HEK293 (cell line): ENCODE results near the gene ADK.

ENCODE experiments used
- CTCF ChIA-PET: fragments of 350-600 bp; formaldehyde crosslinking; extraction: SDS; loops from one replicate; lab custom pipeline; 2021; ENCODE audit warnings: antibody characterized with exemption; lab: Yijun Ruan, JAX
- POLR2A ChIA-PET: fragments of 300-600 bp; formaldehyde crosslinking; extraction: SDS; loops from one replicate; lab custom pipeline; 2020; ENCODE audit warnings: antibody characterized with exemption, inconsistent platforms; lab: Yijun Ruan, JAX
- H3K27ac ChIP-seq: fragments of 200-500 bp; sonication (Bioruptor generic); 2 replicates; pipeline ENCODE4 v1.5.1; 2014; ENCODE audit warnings: low read depth, low read length, control low read depth, inconsistent platforms; ENCODE audit errors: extremely low read depth
- H3K36me3 ChIP-seq, 2 experiments: fragments of 200-500 bp in 1 of 2; sonication (Bioruptor generic) in 1 of 2; 1 replicate in 1 of 2; 2 replicates in 1 of 2; pipeline ENCODE4 v1.5.1; 2014 to 2017; ENCODE audit warnings: inconsistent platforms in 2 of 2, low read length in 2 of 2; ENCODE audit not compliant: control insufficient read depth in 2 of 2, insufficient read depth in 1 of 2
- H3K4me1 ChIP-seq: fragments of 200-500 bp; sonication (Bioruptor generic); 2 replicates; pipeline ENCODE4 v1.5.1; 2014; ENCODE audit warnings: mild to moderate bottlenecking, low read length, inconsistent platforms; ENCODE audit not compliant: control insufficient read depth, insufficient read depth
- H3K4me3 ChIP-seq: 2 replicates; pipeline ENCODE4 v1.5.1; 2011; ENCODE audit warnings: low read depth, mild to moderate bottlenecking, control low read depth, low read length, moderate library complexity
- H3K9me3 ChIP-seq: fragments of 200-500 bp; sonication (Bioruptor generic); 2 replicates; pipeline ENCODE4 v1.5.1; 2014; ENCODE audit warnings: low read depth, low read length, inconsistent platforms; ENCODE audit not compliant: control insufficient read depth, insufficient read depth
- BCL11B ChIP-seq: fragments of 450-650 bp; formaldehyde crosslinking; IDR thresholded peaks from 2 replicates; pipeline ENCODE4 v1.5.1; 2016; ENCODE audit warnings: low read depth, missing biosample characterization, missing genetic modification characterization
- KLF7 ChIP-seq: fragments of 450-650 bp; formaldehyde crosslinking; IDR thresholded peaks from 2 replicates; pipeline ENCODE4 v1.5.1; 2016; ENCODE audit warnings: missing biosample characterization, missing genetic modification characterization, borderline replicate concordance
- KLF9 ChIP-seq: fragments of 450-650 bp; formaldehyde crosslinking; IDR thresholded peaks from 2 replicates; pipeline ENCODE4 v1.5.1; 2016; ENCODE audit warnings: missing biosample characterization, missing genetic modification characterization, low read depth
- MZF1 ChIP-seq: fragments of 450-650 bp; formaldehyde crosslinking; IDR thresholded peaks from 2 replicates; pipeline ENCODE4 v1.5.1; 2017; ENCODE audit warnings: missing biosample characterization, missing genetic modification characterization, borderline replicate concordance
- REPIN1 ChIP-seq: fragments of 450-650 bp; formaldehyde crosslinking; IDR thresholded peaks from 2 replicates; pipeline ENCODE4 v1.5.1; 2017; ENCODE audit warnings: missing biosample characterization, missing genetic modification characterization, low read depth
- SCRT2 ChIP-seq: fragments of 450-650 bp; formaldehyde crosslinking; IDR thresholded peaks from 2 replicates; pipeline ENCODE4 v1.5.1; 2016; ENCODE audit warnings: missing biosample characterization, missing genetic modification characterization
- ZBTB1 ChIP-seq: fragments of 450-650 bp; formaldehyde crosslinking; IDR thresholded peaks from 2 replicates; pipeline ENCODE4 v1.5.1; 2016; ENCODE audit warnings: missing biosample characterization, missing genetic modification characterization
- ZFP69B ChIP-seq: fragments of 450-650 bp; formaldehyde crosslinking; IDR thresholded peaks from 2 replicates; pipeline ENCODE4 v1.5.1; 2016; ENCODE audit warnings: missing biosample characterization, missing genetic modification characterization
- ZNF2 ChIP-seq: fragments of 450-650 bp; formaldehyde crosslinking; IDR thresholded peaks from 2 replicates; pipeline ENCODE4 v1.5.1; 2016; ENCODE audit warnings: missing biosample characterization, missing genetic modification characterization
- ZNF24 ChIP-seq: fragments of 450-650 bp; formaldehyde crosslinking; IDR thresholded peaks from 2 replicates; pipeline ENCODE4 v1.5.1; 2016; ENCODE audit warnings: missing biosample characterization, missing genetic modification characterization
- ZNF274 ChIP-seq, 2 experiments: fragments of 200-500 bp in 1 of 2; fragments of 450-650 bp in 1 of 2; sonication (Bioruptor generic) in 1 of 2; formaldehyde crosslinking in 1 of 2; IDR thresholded peaks; 2 replicates each; pipeline versions ENCODE4 v1.5.1 to v1.6.1; 2014 to 2016; ENCODE audit warnings: borderline replicate concordance in 1 of 2, inconsistent platforms in 1 of 2, low read length in 1 of 2, missing biosample characterization in 1 of 2, missing genetic modification characterization in 1 of 2
- ZNF354C ChIP-seq: fragments of 450-650 bp; formaldehyde crosslinking; IDR thresholded peaks from 2 replicates; pipeline ENCODE4 v1.5.1; 2016; ENCODE audit warnings: missing biosample characterization, missing genetic modification characterization, low read depth, borderline replicate concordance
- ZNF473 ChIP-seq: fragments of 450-650 bp; formaldehyde crosslinking; IDR thresholded peaks from 2 replicates; pipeline ENCODE4 v1.5.1; 2017; ENCODE audit warnings: missing biosample characterization, missing genetic modification characterization
- ZNF621 ChIP-seq: fragments of 450-650 bp; formaldehyde crosslinking; IDR thresholded peaks from 2 replicates; pipeline ENCODE4 v1.5.1; 2017; ENCODE audit warnings: missing biosample characterization, missing genetic modification characterization
- ZNF664 ChIP-seq: fragments of 450-650 bp; formaldehyde crosslinking; IDR thresholded peaks from 2 replicates; pipeline ENCODE4 v1.5.1; 2016; ENCODE audit warnings: missing biosample characterization, missing genetic modification characterization
- ZNF777 ChIP-seq: fragments of 450-650 bp; formaldehyde crosslinking; IDR thresholded peaks from 2 replicates; pipeline ENCODE4 v1.5.1; 2017; ENCODE audit warnings: missing biosample characterization, missing genetic modification characterization, borderline replicate concordance
- ZSCAN16 ChIP-seq: fragments of 450-650 bp; formaldehyde crosslinking; IDR thresholded peaks from 2 replicates; pipeline ENCODE4 v1.5.1; 2016; ENCODE audit warnings: missing biosample characterization, missing genetic modification characterization
- TF ChIP-seq, protein P1 (sequence below): fragments of 450-650 bp; IDR thresholded peaks from 2 replicates; pipeline ENCODE4 v1.5.1; 2018; ENCODE audit warnings: missing biosample characterization, mild to moderate bottlenecking, missing genetic modification characterization
- TF ChIP-seq, protein P2 (sequence below): fragments of 450-650 bp; formaldehyde crosslinking; IDR thresholded peaks from 2 replicates; pipeline ENCODE4 v1.5.1; 2016; ENCODE audit warnings: missing biosample characterization, missing genetic modification characterization, borderline replicate concordance
- TF ChIP-seq, protein P3 (sequence below): fragments of 450-650 bp; formaldehyde crosslinking; IDR thresholded peaks from 2 replicates; pipeline ENCODE4 v1.5.1; 2016; ENCODE audit warnings: missing biosample characterization, missing genetic modification characterization
- TF ChIP-seq, protein P4 (sequence below): fragments of 450-650 bp; formaldehyde crosslinking; IDR thresholded peaks from 2 replicates; pipeline ENCODE4 v1.5.1; 2017; ENCODE audit warnings: missing biosample characterization, mild to moderate bottlenecking, missing genetic modification characterization, moderate library complexity
- TF ChIP-seq, protein P5 (sequence below): fragments of 450-650 bp; formaldehyde crosslinking; IDR thresholded peaks from 2 replicates; pipeline ENCODE4 v1.5.1; 2016; ENCODE audit warnings: missing biosample characterization, missing genetic modification characterization

ADK gene

DNA sequence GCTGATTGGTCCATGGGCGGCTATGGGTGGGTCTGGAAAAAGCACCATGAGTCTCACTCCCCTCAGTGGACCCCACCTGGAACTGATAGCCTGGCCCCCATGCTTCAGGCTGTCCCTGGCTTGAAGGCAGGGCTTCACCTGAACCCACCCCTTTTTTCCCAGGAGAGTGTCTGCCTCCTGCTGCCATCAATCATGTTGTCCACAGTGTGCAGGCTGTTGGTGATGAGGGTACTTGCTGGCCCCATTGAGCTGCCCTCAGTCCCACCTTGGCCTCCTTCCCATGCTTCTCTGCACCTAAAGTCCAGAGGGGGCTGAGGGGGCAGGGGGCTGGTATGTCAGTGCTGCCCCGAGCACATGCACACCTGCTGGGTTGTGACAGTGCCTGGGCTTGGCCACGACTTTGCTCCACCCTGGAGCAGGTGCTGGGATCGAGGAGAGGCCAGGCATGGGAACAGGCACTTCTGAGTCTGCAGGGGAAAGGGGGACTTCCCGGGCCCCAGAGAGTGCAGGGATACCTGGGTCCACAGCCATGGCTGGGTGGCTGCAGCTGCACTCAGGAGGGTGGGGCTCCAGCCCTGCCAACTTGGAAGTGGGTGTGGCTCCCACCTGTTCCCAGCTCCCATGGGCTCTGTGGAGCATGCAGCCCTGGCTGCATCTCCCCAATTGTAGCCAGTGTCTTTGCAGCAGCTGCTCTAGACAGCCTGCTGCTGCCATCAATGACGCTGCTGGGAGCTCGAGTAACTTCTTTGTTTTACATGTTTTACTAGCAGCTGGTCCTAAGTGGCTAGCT is 56.9 kb downstream of the ADK start (continued):
- TF ChIP-seq, protein P1, sequence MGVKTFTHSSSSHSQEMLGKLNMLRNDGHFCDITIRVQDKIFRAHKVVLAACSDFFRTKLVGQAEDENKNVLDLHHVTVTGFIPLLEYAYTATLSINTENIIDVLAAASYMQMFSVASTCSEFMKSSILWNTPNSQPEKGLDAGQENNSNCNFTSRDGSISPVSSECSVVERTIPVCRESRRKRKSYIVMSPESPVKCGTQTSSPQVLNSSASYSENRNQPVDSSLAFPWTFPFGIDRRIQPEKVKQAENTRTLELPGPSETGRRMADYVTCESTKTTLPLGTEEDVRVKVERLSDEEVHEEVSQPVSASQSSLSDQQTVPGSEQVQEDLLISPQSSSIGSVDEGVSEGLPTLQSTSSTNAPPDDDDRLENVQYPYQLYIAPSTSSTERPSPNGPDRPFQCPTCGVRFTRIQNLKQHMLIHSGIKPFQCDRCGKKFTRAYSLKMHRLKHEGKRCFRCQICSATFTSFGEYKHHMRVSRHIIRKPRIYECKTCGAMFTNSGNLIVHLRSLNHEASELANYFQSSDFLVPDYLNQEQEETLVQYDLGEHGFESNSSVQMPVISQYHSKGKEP (tag by site-specific recombination), result peak; percentile 61; the same call in 1 of the 2 replicates
- TF ChIP-seq ZFP69B, result no peak
- TF ChIP-seq SCRT2, result peak; percentile 58
- peak; percentile 73 for TF ChIP-seq KLF9
- TF ChIP-seq BCL11B, result no peak
- no peak for TF ChIP-seq ZNF664 (tag by site-specific recombination)
- TF ChIP-seq, all 188 proteins: peak for 5

DNA sequence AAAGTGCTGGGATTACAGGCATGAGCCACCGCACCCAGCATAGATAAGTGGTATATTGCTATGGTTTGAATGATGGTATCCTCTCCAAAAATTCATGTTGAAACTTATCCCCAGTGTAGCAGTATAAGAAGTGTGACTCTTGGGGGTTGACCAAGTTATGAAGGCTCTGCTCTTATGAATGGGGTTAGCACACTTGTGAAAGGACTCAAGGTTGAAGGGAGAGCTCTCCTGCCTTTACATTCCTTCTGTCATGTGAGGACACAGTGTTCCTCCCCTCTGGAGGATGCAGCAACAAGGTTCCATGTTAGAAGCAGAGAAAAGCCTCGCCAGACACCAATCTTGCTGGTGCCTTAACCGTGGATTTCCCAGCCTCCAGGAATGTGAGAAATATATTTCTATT is 58.0 kb downstream of the ADK start:
- Histone ChIP-seq H3K36me3 (peaks cover 0 to 3% of the 10 kb centered on the region in 2 experiments; a peak in 1 of 3 replicates), H3K27ac (no peak overlapping the region), H3K4me1 (no peaks in the 10 kb centered on the region), H3K4me3 (no peak overlapping the region), H3K9me3 (no peaks in the 10 kb centered on the region)
- TF ChIP-seq MZF1 (no peak), ZBTB1 (tag by site-specific recombination) (no peak), ZNF354C (tag by site-specific recombination) (no peak), ZSCAN16 (no peak), ZNF621 (tag by site-specific recombination) (no peak), REPIN1 (tag by site-specific recombination) (no peak), ZNF2 (tag by site-specific recombination) (no peak), ZNF473 (no peak), ZNF777 (no peak), ZNF274 (IDR thresholded peaks at IDR 0.05; ENCODE audit: low read length) (no peak), ZNF274 (tag by site-specific recombination; IDR thresholded peaks at IDR 0.05; ENCODE audit: borderline replicate concordance) (no peak), ZNF24 (tag by site-specific recombination) (no peak), KLF7 (tag by site-specific recombination) (no peak)
- TF ChIP-seq, protein P2, sequence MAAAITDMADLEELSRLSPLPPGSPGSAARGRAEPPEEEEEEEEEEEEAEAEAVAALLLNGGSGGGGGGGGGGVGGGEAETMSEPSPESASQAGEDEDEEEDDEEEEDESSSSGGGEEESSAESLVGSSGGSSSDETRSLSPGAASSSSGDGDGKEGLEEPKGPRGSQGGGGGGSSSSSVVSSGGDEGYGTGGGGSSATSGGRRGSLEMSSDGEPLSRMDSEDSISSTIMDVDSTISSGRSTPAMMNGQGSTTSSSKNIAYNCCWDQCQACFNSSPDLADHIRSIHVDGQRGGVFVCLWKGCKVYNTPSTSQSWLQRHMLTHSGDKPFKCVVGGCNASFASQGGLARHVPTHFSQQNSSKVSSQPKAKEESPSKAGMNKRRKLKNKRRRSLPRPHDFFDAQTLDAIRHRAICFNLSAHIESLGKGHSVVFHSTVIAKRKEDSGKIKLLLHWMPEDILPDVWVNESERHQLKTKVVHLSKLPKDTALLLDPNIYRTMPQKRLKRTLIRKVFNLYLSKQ (tag by site-specific recombination), result no peak
- TF ChIP-seq, protein P3, sequence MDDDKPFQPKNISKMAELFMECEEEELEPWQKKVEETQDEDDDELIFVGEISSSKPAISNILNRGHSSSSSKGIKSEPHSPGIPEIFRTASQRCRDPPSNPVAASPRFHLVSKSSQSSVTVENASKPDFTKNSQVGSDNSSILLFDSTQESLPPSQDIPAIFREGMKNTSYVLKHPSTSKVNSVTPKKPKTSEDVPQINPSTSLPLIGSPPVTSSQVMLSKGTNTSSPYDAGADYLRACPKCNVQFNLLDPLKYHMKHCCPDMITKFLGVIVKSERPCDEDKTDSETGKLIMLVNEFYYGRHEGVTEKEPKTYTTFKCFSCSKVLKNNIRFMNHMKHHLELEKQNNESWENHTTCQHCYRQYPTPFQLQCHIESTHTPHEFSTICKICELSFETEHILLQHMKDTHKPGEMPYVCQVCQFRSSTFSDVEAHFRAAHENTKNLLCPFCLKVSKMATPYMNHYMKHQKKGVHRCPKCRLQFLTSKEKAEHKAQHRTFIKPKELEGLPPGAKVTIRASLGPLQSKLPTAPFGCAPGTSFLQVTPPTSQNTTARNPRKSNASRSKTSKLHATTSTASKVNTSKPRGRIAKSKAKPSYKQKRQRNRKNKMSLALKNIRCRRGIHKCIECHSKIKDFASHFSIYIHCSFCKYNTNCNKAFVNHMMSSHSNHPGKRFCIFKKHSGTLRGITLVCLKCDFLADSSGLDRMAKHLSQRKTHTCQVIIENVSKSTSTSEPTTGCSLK (tag by site-specific recombination), result no peak
- TF ChIP-seq, protein P4, sequence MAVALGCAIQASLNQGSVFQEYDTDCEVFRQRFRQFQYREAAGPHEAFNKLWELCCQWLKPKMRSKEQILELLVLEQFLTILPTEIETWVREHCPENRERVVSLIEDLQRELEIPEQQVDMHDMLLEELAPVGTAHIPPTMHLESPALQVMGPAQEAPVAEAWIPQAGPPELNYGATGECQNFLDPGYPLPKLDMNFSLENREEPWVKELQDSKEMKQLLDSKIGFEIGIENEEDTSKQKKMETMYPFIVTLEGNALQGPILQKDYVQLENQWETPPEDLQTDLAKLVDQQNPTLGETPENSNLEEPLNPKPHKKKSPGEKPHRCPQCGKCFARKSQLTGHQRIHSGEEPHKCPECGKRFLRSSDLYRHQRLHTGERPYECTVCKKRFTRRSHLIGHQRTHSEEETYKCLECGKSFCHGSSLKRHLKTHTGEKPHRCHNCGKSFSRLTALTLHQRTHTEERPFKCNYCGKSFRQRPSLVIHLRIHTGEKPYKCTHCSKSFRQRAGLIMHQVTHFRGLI (tag by site-specific recombination), result no peak
- TF ChIP-seq, protein P5, sequence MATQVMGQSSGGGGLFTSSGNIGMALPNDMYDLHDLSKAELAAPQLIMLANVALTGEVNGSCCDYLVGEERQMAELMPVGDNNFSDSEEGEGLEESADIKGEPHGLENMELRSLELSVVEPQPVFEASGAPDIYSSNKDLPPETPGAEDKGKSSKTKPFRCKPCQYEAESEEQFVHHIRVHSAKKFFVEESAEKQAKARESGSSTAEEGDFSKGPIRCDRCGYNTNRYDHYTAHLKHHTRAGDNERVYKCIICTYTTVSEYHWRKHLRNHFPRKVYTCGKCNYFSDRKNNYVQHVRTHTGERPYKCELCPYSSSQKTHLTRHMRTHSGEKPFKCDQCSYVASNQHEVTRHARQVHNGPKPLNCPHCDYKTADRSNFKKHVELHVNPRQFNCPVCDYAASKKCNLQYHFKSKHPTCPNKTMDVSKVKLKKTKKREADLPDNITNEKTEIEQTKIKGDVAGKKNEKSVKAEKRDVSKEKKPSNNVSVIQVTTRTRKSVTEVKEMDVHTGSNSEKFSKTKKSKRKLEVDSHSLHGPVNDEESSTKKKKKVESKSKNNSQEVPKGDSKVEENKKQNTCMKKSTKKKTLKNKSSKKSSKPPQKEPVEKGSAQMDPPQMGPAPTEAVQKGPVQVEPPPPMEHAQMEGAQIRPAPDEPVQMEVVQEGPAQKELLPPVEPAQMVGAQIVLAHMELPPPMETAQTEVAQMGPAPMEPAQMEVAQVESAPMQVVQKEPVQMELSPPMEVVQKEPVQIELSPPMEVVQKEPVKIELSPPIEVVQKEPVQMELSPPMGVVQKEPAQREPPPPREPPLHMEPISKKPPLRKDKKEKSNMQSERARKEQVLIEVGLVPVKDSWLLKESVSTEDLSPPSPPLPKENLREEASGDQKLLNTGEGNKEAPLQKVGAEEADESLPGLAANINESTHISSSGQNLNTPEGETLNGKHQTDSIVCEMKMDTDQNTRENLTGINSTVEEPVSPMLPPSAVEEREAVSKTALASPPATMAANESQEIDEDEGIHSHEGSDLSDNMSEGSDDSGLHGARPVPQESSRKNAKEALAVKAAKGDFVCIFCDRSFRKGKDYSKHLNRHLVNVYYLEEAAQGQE, result no peak
- ChIA-PET POLR2A (no interaction called here), CTCF (no interaction called here)
